Putamen (tissue), 1 donor: ENCODE data around the gene ROBO2.

Experiments used
- DNase-seq: peaks from one replicate; pipeline ENCODE4 v3.0.0-alpha.2; 2016; ENCODE audit warnings: low spot score

The ROBO2 gene

DNA sequence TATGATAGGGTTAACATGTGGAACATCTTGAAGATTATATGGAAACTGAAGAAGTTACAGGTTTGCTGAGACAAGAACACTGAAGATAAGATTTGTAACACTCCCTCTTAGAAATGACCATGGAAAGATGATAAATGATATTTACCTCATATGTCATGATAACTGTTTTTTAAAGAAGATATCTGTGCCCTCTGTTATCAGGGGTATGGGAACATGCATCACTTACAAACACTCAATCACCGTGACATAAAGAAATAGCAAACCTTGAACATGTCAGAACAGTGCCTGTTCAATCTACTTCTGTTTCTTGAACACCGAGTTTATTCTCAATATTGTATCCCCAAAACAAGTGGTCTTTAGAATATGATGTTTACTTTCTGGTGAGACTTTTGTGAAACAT, 149.4 kb downstream of the ROBO2 start:
- DNase-seq, result no peak

DNA sequence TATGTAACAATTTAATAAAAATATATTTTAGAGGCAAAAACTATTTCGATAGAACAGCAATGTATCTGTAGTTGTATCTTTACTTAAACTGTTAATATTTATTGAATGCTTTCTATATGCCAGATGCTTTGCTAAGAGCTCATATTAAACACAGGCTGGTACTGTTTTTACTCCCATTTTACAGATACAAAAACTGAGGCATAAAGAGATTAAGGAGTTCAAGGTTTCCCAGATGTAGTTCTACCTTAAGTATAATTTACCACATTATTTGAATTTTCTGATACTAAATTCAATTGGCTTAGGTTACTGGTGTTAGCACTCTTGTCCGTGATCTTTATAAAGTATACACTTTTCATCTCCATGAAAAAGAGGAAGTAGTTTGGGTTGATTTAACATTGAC, 149.8 kb downstream of the ROBO2 start:
- no peak for DNase-seq

- no peak for DNase-seq
Measured at GRCh38 chr3:77190374-77190773, 150.5 kb downstream of the ROBO2 start.

DNA sequence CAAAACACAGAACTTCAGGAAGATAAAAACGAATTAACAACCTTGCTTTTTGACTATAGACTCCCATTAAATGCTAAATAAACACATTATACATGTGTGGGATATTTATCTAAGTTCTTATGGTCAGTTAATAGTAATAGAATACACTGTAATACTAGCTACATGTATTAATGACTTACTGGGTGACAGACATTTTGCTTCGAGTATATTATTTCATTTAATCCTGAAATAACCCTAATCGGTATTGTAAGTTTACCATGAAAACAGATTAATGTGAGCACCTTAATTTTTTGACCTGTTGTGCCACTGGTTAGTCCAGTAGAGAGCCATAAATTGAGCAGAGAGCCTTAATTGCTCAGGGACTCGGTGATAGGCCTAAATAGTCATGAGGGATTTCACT, 151.1 kb downstream of the ROBO2 start:
- no peak for DNase-seq

DNA sequence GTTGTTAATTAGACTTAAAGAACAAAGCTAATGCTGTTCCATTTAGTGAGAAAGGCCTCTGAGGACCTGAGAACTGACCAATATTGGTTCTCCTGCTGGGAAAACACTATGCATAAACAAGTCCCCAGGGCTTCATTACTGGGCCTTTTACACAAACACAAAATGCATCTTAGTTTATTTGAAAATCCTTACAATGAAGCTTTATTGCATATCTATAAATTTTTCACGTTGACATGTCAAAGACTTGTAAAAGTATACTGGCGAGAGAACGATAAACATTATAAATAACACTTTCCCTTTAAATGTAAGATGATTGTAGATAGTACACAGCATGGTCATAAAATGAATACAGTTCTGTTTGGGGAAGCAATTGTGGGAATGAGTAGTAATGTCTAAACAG, 151.7 kb downstream of the ROBO2 start:
- no peak for DNase-seq

GRCh38 chr3:77195766-77196545, 156.1 kb downstream of the ROBO2 start:
- no peak for DNase-seq

DNA sequence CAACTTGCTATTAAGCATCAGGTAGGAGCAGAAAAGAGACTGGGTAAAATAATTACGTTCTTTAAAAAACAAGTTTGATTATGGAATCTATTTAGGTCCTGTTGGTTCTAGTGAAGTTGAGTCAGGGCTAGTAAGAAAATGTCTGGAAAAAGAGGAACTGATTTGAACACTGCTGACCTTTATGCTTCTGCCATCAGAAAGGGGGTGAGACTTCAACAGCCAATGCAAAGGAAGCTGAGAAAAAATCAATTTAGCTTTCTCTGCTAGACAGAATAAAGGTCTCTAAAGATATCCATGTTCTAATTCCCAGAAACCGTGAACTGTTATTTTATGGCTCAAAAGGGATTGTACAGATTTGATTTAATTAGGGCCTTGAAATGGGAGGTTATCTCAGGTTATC, 157.5 kb downstream of the ROBO2 start:
- DNase-seq, result no peak

- no peak for DNase-seq
Measured at GRCh38 chr3:77203851-77204250, 164.0 kb downstream of the ROBO2 start.

- no peak for DNase-seq
Measured at GRCh38 chr3:77204788-77205187, 164.9 kb downstream of the ROBO2 start.

- peak; percentile 63 for DNase-seq
Measured at GRCh38 chr3:77207753-77208152, 167.9 kb downstream of the ROBO2 start.

GRCh38 chr3:77222701-77223100, 182.8 kb downstream of the ROBO2 start:
- DNase-seq, result no peak

- DNase-seq, result no peak
Measured at GRCh38 chr3:77227567-77227966, 187.7 kb downstream of the ROBO2 start.

- no peak for DNase-seq
Measured at GRCh38 chr3:77232557-77232956, 192.7 kb downstream of the ROBO2 start.

GRCh38 chr3:77234004-77234403, 194.1 kb downstream of the ROBO2 start:
- no peak for DNase-seq

DNA sequence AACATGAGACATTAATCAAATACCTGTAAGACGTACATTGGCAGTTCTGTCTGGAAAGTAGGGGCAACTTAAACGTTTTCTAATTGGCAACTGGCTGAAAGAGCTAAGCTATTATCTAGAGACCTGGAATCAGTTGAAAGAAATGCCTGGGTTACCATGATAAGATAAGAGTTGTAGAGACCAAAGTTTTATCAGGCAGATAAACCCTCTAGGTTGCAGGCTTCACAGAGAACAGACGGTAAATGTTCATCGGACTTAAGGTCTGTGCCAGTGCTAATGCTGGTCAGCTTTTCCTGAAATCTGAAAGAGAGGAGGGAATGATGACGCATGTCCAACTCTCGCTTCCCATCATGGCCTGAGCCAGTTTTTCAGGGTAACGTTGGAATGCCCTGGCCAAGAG, 196.2 kb downstream of the ROBO2 start:
- no peak for DNase-seq

DNA sequence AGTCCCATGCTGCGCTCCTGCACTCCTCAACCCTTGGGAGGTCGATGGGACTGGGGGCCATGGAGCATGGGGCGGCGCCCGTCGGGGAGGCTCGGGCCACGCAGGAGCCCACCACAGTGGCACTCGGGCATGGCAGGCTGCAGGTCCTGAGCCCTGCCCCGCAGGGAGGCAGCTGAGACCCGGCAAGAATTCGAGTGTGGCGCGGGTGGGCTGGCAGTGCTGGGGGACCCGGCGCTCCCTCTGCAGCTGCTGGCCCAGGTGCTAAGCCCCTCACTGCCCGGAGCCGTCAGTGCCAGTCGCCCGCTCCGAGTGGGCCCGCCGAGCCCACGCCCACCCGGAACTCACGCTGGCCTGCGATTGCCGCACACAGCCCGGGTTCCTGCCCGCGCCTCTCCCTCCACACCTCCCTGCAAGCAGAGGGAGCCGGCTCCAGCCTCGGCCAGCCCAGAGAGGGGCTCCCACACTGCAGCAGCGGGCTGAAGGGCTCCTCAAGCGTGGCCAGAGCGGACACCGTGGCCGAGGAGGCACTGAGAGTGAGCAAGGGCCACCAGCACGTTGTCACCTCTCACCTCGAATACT, 200.3 kb downstream of the ROBO2 start:
- DNase-seq, result no peak

DNA sequence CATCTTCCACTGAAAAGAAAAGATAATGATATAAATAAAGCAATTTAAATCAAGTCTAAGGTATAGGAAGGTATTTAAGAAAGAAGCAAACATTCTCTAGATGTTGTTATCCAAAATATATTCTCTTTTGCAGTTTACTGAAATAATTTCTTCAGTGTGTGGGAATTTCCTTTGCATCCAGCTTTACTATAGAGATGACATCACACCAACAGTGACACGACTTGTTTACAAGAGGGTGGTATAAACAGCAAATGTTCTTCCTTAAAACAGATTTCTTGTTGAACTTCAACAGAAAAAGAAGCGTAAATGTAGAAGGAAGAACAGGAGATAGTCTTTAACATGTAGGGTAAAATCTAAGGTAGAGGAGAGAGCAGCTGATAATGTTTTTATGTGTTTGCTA, 202.5 kb downstream of the ROBO2 start:
- DNase-seq, result no peak

- DNase-seq, result peak; percentile 57
Measured at GRCh38 chr3:77244981-77245380, 205.1 kb downstream of the ROBO2 start.

- peak; percentile 74 for DNase-seq
Measured at GRCh38 chr3:77247061-77247460, 207.2 kb downstream of the ROBO2 start.

GRCh38 chr3:77247817-77248216, 207.9 kb downstream of the ROBO2 start:
- DNase-seq, result peak; percentile 37

- no peak for DNase-seq
Measured at GRCh38 chr3:77248420-77248819, 208.5 kb downstream of the ROBO2 start.

DNA sequence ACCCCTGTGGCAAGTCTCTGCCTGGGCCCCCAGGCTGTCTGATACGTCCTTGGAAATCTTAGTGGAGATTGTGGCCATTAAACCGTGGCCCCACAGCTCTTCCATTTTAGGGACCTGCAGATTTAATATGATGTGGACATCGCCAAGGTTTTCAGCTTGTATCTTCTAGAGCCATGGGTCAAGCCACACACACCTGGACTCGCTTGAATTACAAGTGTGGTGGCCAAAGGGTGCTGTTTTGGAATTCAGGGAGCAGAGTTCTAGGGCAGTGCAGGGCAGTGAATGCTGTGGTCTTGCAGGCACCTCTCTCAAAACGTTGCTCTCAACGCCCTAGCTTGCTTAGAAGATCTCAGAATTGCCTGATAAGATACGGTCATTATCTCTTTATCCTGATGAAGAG, 211.2 kb downstream of the ROBO2 start:
- no peak for DNase-seq

GRCh38 chr3:77254967-77255831, 215.3 kb downstream of the ROBO2 start:
- peak; percentile 25 for DNase-seq
